Neutrophil (primary cell): ENCODE measurements around the gene CWC22.

ENCODE experiments used
- H3K27ac ChIP-seq: fragments of 200-600 bp; sonication (generic); 2 replicates; pipeline ENCODE4 v1.5.1; 2016; ENCODE audit warnings: mild to moderate bottlenecking, moderate library complexity
- H3K27me3 ChIP-seq: fragments of 200-600 bp; sonication (generic); 2 replicates; pipeline ENCODE4 v1.6.0; 2016; ENCODE audit warnings: mild to moderate bottlenecking
- H3K36me3 ChIP-seq: fragments of 200-600 bp; sonication (generic); 2 replicates; pipeline ENCODE4 v1.5.1; 2017
- H3K4me1 ChIP-seq, 2 experiments: fragments of 200-600 bp in 1 of 2; sonication (generic) in 1 of 2; 1 replicate in 1 of 2; 2 replicates in 1 of 2; pipeline versions ENCODE4 v1.5.1 to v1.6.1; 2013 to 2016; ENCODE audit warnings: low read depth in 1 of 2, low read length in 1 of 2, mild to moderate bottlenecking in 1 of 2, moderate library complexity in 1 of 2; ENCODE audit not compliant: control insufficient read depth in 1 of 2, insufficient read depth in 1 of 2
- H3K4me3 ChIP-seq, 2 experiments: fragments of 200-600 bp in 1 of 2; sonication (generic) in 1 of 2; 1 replicate in 1 of 2; 2 replicates in 1 of 2; pipeline ENCODE4 v1.5.1; 2013 to 2016; ENCODE audit warnings: low read depth in 1 of 2, low read length in 1 of 2, mild to moderate bottlenecking in 1 of 2, moderate library complexity in 1 of 2
- H3K9me3 ChIP-seq: fragments of 200-600 bp; sonication (generic); 2 replicates; pipeline ENCODE4 v1.5.1; 2016
- TF ChIP-seq, protein P1 (sequence below): fragments of 200-600 bp; sonication (generic); IDR thresholded peaks from 2 replicates; pipeline ENCODE4 v1.5.1; 2016; ENCODE audit warnings: antibody characterized with exemption

The CWC22 gene

DNA sequence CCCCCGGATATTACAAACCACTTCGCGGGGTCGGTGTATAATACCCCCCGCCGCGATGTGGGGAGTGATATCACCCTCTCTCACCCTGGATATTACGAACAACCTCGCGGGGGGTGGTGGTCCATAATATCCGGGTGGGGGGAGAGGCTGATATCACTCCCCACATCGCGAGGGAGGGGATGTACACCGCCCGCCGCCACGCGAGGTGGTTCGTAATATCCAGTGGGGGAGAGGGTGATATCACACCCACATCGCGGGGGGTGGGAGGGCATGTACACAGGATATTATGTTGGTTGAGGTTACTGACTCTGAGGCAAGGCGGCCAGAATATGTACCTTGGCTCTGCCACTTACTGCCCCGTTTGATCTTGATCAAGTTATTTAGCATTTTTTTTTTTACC lies 14.8 kb upstream of the CWC22 start:
- Histone ChIP-seq H3K4me1 (no peaks in the 10 kb centered on the region), H3K9me3 (no peaks in the 10 kb centered on the region), H3K27ac (no peak overlapping the region), H3K27me3 (peaks cover 21% of the 10 kb centered on the region), H3K36me3 (no peaks in the 10 kb centered on the region), H3K4me3 (no peak overlapping the region)
- TF ChIP-seq, protein P1, sequence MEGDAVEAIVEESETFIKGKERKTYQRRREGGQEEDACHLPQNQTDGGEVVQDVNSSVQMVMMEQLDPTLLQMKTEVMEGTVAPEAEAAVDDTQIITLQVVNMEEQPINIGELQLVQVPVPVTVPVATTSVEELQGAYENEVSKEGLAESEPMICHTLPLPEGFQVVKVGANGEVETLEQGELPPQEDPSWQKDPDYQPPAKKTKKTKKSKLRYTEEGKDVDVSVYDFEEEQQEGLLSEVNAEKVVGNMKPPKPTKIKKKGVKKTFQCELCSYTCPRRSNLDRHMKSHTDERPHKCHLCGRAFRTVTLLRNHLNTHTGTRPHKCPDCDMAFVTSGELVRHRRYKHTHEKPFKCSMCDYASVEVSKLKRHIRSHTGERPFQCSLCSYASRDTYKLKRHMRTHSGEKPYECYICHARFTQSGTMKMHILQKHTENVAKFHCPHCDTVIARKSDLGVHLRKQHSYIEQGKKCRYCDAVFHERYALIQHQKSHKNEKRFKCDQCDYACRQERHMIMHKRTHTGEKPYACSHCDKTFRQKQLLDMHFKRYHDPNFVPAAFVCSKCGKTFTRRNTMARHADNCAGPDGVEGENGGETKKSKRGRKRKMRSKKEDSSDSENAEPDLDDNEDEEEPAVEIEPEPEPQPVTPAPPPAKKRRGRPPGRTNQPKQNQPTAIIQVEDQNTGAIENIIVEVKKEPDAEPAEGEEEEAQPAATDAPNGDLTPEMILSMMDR, result no peak

DNA sequence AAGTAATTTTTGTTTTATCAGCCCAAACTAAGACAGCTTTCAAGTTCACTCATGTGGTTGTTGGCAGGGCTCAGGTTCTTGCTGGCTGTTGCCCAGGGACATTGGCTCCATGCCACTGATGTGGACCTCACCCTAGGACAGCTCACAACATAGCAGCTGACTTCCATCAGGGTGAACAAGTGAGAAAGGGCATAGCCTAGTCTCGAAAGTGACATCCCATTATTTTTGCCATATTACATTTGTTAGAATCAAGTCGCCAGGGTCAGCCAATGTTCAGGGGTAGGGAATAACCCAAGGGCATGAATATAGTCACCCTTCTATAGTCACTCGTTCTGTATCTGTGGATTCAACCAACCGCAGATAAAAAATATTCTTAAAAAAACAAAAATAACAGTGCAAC lies 10.7 kb upstream of the CWC22 start:
- Histone ChIP-seq H3K4me1 (no peaks in the 10 kb centered on the region), H3K36me3 (no peaks in the 10 kb centered on the region), H3K27ac (no peak overlapping the region), H3K4me3 (no peak overlapping the region), H3K9me3 (no peaks in the 10 kb centered on the region), H3K27me3 (peaks cover 6% of the 10 kb centered on the region)
- TF ChIP-seq, protein P1, result no peak

DNA sequence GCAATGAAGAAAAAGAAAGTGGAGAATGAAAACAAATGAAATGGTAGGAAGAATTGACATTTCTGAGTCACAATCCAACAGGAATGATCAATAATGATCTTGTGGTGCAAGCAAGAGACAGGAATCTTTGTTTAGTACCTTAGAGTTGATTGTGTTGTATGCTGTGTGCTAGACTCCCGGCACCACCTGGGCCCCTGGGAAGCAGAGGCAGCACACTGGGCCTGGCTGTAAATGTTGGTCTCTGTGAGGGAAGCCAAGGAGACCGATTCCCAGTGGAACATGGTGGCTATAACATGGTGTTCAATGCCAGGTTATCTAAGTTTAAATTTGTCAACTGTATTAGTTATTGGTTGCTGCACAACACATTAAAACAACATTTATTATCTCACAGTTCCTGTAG lies 9.8 kb upstream of the CWC22 start:
- Histone ChIP-seq H3K9me3 (no peaks in the 10 kb centered on the region), H3K27ac (no peak overlapping the region), H3K4me3 (no peak overlapping the region), H3K36me3 (no peaks in the 10 kb centered on the region), H3K4me1 (no peaks in the 10 kb centered on the region), H3K27me3 (peaks cover 3% of the 10 kb centered on the region)
- TF ChIP-seq, protein P1, result no peak

DNA sequence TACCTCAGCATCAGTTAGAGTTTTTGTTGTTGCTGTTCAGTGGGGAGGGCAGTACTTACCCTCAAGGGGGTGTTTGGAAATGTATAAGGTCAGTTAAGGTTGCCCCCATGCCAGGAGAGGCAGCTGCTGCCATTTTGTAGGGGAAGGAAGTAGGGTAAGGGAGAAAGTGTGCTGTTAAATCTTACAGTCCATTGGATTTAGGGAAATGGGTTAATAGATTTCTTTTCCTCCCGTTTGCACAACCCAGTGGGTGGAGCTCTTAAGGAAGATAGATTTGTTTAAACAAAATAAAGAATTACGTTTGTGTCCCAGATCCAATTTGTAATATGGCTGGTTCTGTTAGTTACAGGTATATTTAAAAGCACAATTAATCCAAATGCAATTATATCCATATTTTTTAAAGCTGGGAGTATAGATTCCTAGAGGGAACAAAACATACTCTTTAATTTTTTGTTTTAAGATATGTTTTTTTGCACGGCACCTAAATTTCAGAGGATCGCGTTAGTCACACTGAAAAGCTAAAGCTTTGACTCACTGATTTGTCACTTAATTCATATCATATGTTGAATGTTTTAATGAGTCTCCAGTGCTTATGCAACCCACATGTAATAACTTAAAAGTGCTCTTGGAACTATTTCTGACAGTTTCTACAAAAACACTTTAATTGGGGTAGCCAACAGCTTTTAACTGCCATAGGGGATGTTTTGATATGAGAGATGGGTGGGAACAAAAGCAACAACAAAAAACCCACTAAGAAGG lies 9.0 kb upstream of the CWC22 start:
- Histone ChIP-seq H3K27me3 (peaks cover 3% of the 10 kb centered on the region), H3K36me3 (no peaks in the 10 kb centered on the region), H3K9me3 (no peaks in the 10 kb centered on the region), H3K4me1 (no peaks in the 10 kb centered on the region), H3K27ac (no peak overlapping the region), H3K4me3 (no peak overlapping the region)
- TF ChIP-seq, protein P1, result no peak

DNA sequence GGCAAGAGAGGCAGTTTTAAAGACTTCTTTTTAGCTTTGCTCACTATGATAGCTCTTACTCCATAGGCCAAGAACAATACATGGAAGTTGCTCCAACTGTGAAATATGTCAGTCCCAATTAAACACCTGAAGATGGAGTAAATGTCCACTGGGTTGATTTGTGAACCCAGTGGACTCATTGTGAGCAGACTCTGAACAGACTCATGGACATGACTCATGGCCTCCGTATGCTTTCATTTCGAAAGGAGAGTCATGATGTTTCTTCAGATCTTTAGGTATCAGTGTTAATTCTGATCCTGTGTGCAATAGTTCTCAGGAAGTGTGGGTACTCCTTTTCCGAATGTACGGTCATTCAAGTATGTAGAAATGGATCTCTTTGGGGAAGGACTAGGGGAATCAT lies 5.4 kb upstream of the CWC22 start:
- Histone ChIP-seq H3K27ac (no peak overlapping the region), H3K4me1 (peaks cover 0 to under 1% of the 10 kb centered on the region in 2 experiments), H3K9me3 (no peaks in the 10 kb centered on the region), H3K27me3 (no peaks in the 10 kb centered on the region), H3K4me3 (no peak overlapping the region), H3K36me3 (no peaks in the 10 kb centered on the region)
- TF ChIP-seq, protein P1, result no peak
